Measurements from ENCODE around the gene ANKRD27. TPM values are rescaled to one million over a fixed set of nuclear protein-coding genes. Genes with fewer than 3 reads are reported as not detected.
"Not testable (repeated sequence)": the region's sequence is repeated elsewhere in the genome, so short reads cannot be mapped to it uniquely, and the experiment has no call there.

The ANKRD27 gene
- total RNA-seq, 8 experiments from 2014 or later: 13.1 to 25.0 (median 15.0) TPM

- Histone ChIP-seq H3K4me3 (no peak overlapping the region), H3K27ac (no peak overlapping the region), H3K4me1 (replicated peaks in 1 of 2) (no peaks in the 10 kb centered on the region)
- ATAC-seq (replicated peaks in 6 of 8): no peak
- WGBS, 10 experiments: 71 to 100% (median 93%) methylated on average over 1 to 6 of the region's 7 CpGs; no CpG with 5 or more reads in 2 of the 10 experiments
- in situ Hi-C loops (cut with MboI; ENCODE audit: low pct_unique_long_range_greater_than_20kb in 2 of 9, low sequenced_read_pairs in 9 of 9, unreplicated experiment in 9 of 9): no loop called here
Observed at GRCh38 chr19:32661318-32661717, 13.7 kb downstream of the ANKRD27 start.

DNA sequence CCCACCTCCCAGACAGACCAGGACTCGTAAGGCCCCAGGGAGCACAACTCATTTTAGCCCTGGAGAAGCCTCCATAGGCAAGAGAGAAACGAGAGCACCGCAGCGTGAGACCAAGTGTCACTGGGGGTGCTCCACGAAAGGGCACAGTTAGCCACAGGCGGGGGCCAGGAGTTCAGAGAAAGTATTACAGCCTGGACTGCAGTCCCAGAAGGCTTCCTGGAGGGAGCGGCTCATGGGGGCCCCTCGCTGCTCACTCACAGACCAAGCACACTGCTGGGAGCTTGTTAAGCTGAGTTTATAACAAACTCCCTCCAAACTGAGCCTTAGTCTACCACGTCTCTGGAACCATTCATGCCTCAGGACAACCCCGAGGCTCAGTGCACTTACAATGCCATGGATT lies 16.5 kb downstream of the ANKRD27 start:
- Histone ChIP-seq H3K4me1 (replicated peaks in 1 of 2) (no peaks in the 10 kb centered on the region), H3K4me3 (no peak overlapping the region), H3K27ac (no peak overlapping the region)
- in situ Hi-C loops (cut with MboI; ENCODE audit: low pct_unique_long_range_greater_than_20kb in 2 of 9, low sequenced_read_pairs in 9 of 9, unreplicated experiment in 9 of 9): no loop called here
- ATAC-seq (replicated peaks in 6 of 8): no peak
- 71 to 100% (median 90%) methylated on average over 1 to 8 of the region's 10 CpGs; no CpG with 5 or more reads in 4 of the 10 experiments for WGBS, 10 experiments

DNA sequence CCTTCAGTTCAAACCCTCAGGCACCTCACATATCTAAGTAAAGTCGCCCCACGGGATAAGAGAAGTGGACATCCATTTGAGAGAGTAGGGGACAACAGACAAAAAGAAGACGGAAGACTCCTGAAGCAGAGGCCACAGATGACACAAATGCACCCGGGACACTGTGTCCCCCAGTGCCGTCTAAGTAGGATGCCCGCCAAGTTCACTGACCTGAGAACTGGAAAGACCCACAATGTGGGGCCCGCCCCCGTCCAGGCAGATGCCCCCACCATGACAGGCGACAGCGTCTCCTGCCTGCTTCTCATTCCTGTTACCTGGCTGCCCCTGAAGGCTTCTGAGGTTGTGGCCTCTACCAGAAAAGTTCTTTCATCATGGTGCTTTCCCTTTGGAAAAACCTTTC lies 16.9 kb downstream of the ANKRD27 start:
- H3K4me3 ChIP-seq: no peak overlapping the region
- WGBS, 10 experiments: 84 to 100% (median 100%) methylated on average over 1 to 6 of the region's 10 CpGs; no CpG with 5 or more reads in 4 of the 10 experiments
- ATAC-seq (replicated peaks in 6 of 8): no peak
- no peak overlapping the region for H3K27ac ChIP-seq
- in situ Hi-C loops (cut with MboI; ENCODE audit: low pct_unique_long_range_greater_than_20kb in 2 of 9, low sequenced_read_pairs in 9 of 9, unreplicated experiment in 9 of 9): no loop called here
- no peaks in the 10 kb centered on the region for H3K4me1 ChIP-seq (replicated peaks in 1 of 2)

- ATAC-seq (replicated peaks in 6 of 8); in situ Hi-C loops (cut with MboI; ENCODE audit: low pct_unique_long_range_greater_than_20kb in 2 of 9, low sequenced_read_pairs in 9 of 9, unreplicated experiment in 9 of 9); H3K4me3 ChIP-seq; H3K4me1 ChIP-seq (replicated peaks in 1 of 2); H3K27ac ChIP-seq: not testable (repeated sequence)
- 92 to 100% (median 100%) methylated on average over 1 to 8 of the region's 8 CpGs; no CpG with 5 or more reads in 1 of the 10 experiments for WGBS, 10 experiments
Observed at GRCh38 chr19:32656379-32656778, 18.6 kb downstream of the ANKRD27 start.

DNA sequence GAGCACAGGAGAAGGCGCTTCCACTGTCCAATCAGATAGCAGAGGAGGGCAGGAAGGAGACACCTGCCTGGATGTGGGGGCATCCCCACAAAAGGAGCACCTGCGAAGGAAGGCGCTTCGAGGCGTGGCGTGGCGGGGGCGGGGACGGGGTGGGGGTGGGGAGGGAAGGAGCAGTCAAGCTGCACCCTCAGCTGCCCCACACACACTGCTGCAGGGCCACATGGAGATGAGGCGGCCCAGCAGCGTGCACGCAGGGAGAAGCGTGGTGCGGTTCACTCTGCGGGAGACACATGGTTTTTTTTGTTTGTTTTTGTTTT lies 21.4 kb downstream of the ANKRD27 start:
- Histone ChIP-seq H3K27ac (no peak overlapping the region), H3K4me1 (replicated peaks in 1 of 2) (peaks cover 2 to 7% of the 10 kb centered on the region in 2 donors), H3K4me3 (no peak overlapping the region)
- no peak for ATAC-seq (replicated peaks in 6 of 8)
- in situ Hi-C loops (cut with MboI; ENCODE audit: low pct_unique_long_range_greater_than_20kb in 2 of 9, low sequenced_read_pairs in 9 of 9, unreplicated experiment in 9 of 9): no loop called here
- WGBS, 10 experiments: 100% methylated on average over 1 of the region's 15 CpGs; no CpG with 5 or more reads in 8 of the 10 experiments

GRCh38 chr19:32652894-32653598 lies 21.9 kb downstream of the ANKRD27 start:
- H3K4me3 ChIP-seq: no peak overlapping the region
- WGBS, 10 experiments: 20 to 100% (median 99%) methylated on average over 1 to 7 of the region's 12 CpGs; no CpG with 5 or more reads in 4 of the 10 experiments
- in situ Hi-C loops (cut with MboI; ENCODE audit: low pct_unique_long_range_greater_than_20kb in 2 of 9, low sequenced_read_pairs in 9 of 9, unreplicated experiment in 9 of 9): no loop called here
- H3K4me1 ChIP-seq (replicated peaks in 1 of 2): peaks cover 2 to 7% of the 10 kb centered on the region in 2 donors
- no peak overlapping the region for H3K27ac ChIP-seq
- peak in 3 of 8 experiments; percentile 32 to 53 (median 33) for ATAC-seq (replicated peaks in 6 of 8)

GRCh38 chr19:32652331-32652730 lies 22.6 kb downstream of the ANKRD27 start:
- ATAC-seq (replicated peaks in 6 of 8); in situ Hi-C loops (cut with MboI; ENCODE audit: low pct_unique_long_range_greater_than_20kb in 2 of 9, low sequenced_read_pairs in 9 of 9, unreplicated experiment in 9 of 9); H3K27ac ChIP-seq; H3K4me3 ChIP-seq; H3K4me1 ChIP-seq (replicated peaks in 1 of 2): not testable (repeated sequence)
- 90 to 100% (median 93%) methylated on average over 1 to 5 of the region's 13 CpGs; no CpG with 5 or more reads in 5 of the 10 experiments for WGBS, 10 experiments

DNA sequence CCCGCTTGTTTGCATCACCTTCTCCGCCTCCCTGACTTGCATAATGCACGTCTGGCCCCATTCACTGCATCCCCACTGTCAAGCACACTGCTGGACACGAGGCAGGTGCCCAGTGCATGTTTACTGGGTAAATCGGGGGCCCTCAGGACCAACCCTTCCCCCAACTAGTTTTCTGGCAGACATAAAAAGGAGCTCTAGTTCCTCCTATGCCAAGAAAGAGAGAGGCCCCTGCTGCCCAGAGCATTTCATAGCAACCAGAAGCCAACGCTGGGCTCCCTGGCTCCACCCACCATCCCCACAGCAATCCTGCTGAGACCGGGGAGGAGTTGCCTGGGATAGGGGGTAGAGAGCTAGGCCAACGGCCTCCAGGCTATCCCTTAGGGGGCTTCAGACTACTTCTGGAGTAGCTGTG lies 23.2 kb downstream of the ANKRD27 start:
- peak in 6 of 8 experiments; percentile 53 to 96 (median 80) for ATAC-seq (replicated peaks in 6 of 8)
- Histone ChIP-seq H3K4me1 (replicated peaks in 1 of 2) (peaks cover 2 to 7% of the 10 kb centered on the region in 2 donors), H3K27ac (peak overlapping the region in 1 of 2 donors; percentile 19), H3K4me3 (no peak overlapping the region)
- in situ Hi-C loops (cut with MboI; ENCODE audit: low pct_unique_long_range_greater_than_20kb in 2 of 9, low sequenced_read_pairs in 9 of 9, unreplicated experiment in 9 of 9): no loop called here
- WGBS, 10 experiments: 0 to 74% (median 50%) methylated on average over 1 to 3 of the region's 8 CpGs; no CpG with 5 or more reads in 5 of the 10 experiments

DNA sequence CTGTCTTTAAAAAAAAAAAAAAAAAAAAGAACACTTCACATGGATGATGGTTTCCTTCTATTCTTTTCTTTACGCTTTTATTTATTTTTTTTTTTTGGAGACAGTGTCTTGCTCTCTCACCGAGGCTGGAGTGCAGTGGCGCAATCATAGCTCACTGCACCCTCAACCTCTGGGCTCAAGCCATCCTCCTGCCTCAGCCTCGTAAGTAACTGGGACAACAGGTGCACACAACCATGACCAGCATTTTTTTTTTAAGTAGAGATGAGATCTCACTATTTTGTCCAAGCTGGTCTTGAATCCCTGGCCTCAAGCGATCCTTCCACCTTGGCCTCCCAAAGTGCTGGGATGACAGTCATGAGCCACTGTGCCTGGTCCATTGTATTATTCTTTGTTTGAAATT lies 24.3 kb downstream of the ANKRD27 start:
- H3K4me3 ChIP-seq: no peak overlapping the region
- H3K27ac ChIP-seq: no peak overlapping the region
- WGBS, 10 experiments: 74 to 100% (median 89%) methylated on average over 2 to 5 of the region's 5 CpGs; no CpG with 5 or more reads in 2 of the 10 experiments
- in situ Hi-C loops (cut with MboI; ENCODE audit: low pct_unique_long_range_greater_than_20kb in 2 of 9, low sequenced_read_pairs in 9 of 9, unreplicated experiment in 9 of 9): no loop called here
- no peak for ATAC-seq (replicated peaks in 6 of 8)
- H3K4me1 ChIP-seq (replicated peaks in 1 of 2): peaks cover 2 to 7% of the 10 kb centered on the region in 2 donors

- Histone ChIP-seq H3K27ac (no peak overlapping the region), H3K4me3 (no peak overlapping the region), H3K4me1 (replicated peaks in 1 of 2) (peaks cover 2 to 7% of the 10 kb centered on the region in 2 donors)
- no peak for ATAC-seq (replicated peaks in 6 of 8)
- in situ Hi-C loops (cut with MboI; ENCODE audit: low pct_unique_long_range_greater_than_20kb in 2 of 9, low sequenced_read_pairs in 9 of 9, unreplicated experiment in 9 of 9): no loop called here
- WGBS, 10 experiments: 79 to 100% (median 96%) methylated on average over 1 to 4 of the region's 11 CpGs; no CpG with 5 or more reads in 4 of the 10 experiments
Observed at GRCh38 chr19:32649751-32650150, 25.2 kb downstream of the ANKRD27 start.

DNA sequence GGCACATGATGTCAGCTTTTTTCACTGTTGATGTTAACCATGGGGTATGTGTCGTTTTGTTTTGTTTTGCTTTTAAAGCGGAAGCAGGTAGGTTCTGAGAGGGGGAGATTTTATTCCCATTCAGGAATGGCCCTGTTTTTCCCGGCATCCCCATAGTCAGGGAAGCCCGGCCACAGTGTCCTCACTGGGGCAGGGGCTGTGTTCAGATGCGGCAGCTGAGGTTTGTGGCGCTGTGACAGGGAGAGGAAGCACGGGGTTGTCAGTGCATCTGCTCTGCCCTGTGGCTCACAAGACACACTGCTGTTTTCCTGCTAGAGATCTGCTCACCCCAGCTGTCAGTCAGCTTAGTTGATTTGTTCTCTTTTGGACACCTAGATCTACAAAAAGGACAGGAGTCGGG lies 27.6 kb downstream of the ANKRD27 start:
- Histone ChIP-seq H3K4me1 (replicated peaks in 1 of 2) (peaks cover 2 to 7% of the 10 kb centered on the region in 2 donors), H3K27ac (no peak overlapping the region), H3K4me3 (no peak overlapping the region)
- 79 to 100% (median 100%) methylated on average over 1 to 6 of the region's 8 CpGs; no CpG with 5 or more reads in 1 of the 10 experiments for WGBS, 10 experiments
- in situ Hi-C loops (cut with MboI; ENCODE audit: low pct_unique_long_range_greater_than_20kb in 2 of 9, low sequenced_read_pairs in 9 of 9, unreplicated experiment in 9 of 9): no loop called here
- ATAC-seq (replicated peaks in 6 of 8): no peak

- in situ Hi-C loops (cut with MboI; ENCODE audit: low pct_unique_long_range_greater_than_20kb in 2 of 9, low sequenced_read_pairs in 9 of 9, unreplicated experiment in 9 of 9): no loop called here
- Histone ChIP-seq H3K4me1 (replicated peaks in 1 of 2) (peaks cover 0 to 2% of the 10 kb centered on the region in 2 donors), H3K4me3 (no peak overlapping the region), H3K27ac (no peak overlapping the region)
- ATAC-seq (replicated peaks in 6 of 8): no peak
- 58 to 90% (median 85%) methylated on average over 2 to 3 of the region's 6 CpGs; no CpG with 5 or more reads in 6 of the 10 experiments for WGBS, 10 experiments
Observed at GRCh38 chr19:32646556-32646955, 28.4 kb downstream of the ANKRD27 start.

DNA sequence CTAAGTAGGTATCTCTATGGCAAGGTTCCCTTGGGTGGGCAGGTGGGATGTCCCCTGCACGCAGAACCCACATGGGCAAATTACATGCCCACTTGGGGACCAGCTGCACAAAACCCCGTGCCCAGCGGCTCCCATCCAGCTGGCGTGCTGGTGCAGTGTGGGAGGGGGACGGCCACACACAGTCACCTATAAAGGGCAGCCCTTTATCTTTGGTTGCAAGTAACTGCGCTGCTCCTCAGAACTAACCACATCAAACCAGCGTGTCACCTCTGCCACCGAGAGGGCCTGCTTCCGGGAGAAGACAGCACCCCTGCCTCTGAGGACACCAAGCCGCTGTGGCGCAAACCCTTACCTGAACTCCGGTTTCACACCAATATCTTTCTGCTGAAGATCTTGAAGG lies 32.2 kb downstream of the ANKRD27 start:
- no peak overlapping the region for H3K4me3 ChIP-seq
- H3K4me1 ChIP-seq (replicated peaks in 1 of 2): no peaks in the 10 kb centered on the region
- 92 to 100% (median 95%) methylated on average over 1 to 9 of the region's 12 CpGs; no CpG with 5 or more reads in 5 of the 10 experiments for WGBS, 10 experiments
- in situ Hi-C loops (cut with MboI; ENCODE audit: low pct_unique_long_range_greater_than_20kb in 2 of 9, low sequenced_read_pairs in 9 of 9, unreplicated experiment in 9 of 9): no loop called here
- no peak overlapping the region for H3K27ac ChIP-seq
- ATAC-seq (replicated peaks in 6 of 8): no peak

- in situ Hi-C loops (cut with MboI; ENCODE audit: low pct_unique_long_range_greater_than_20kb in 2 of 9, low sequenced_read_pairs in 9 of 9, unreplicated experiment in 9 of 9): no loop called here
- WGBS, 10 experiments: 97 to 100% (median 100%) methylated on average over 1 to 6 of the region's 13 CpGs; no CpG with 5 or more reads in 5 of the 10 experiments
- H3K4me3 ChIP-seq: no peak overlapping the region
- no peaks in the 10 kb centered on the region for H3K4me1 ChIP-seq (replicated peaks in 1 of 2)
- H3K27ac ChIP-seq: no peak overlapping the region
- no peak for ATAC-seq (replicated peaks in 6 of 8)
Observed at GRCh38 chr19:32638625-32639024, 36.4 kb downstream of the ANKRD27 start.

Measured in motor neuron (in vitro differentiated cells).